Uterus (tissue), 4 donors: ENCODE data around the gene PRB3. TPM values are rescaled to one million over a fixed set of nuclear protein-coding genes. Genes with fewer than 3 reads are reported as not detected.

Experiments used
- DNase-seq, 2 donors: peaks; one replicate each; pipeline ENCODE4 v3.0.0-alpha.2; 2019 to 2020
- H3K27ac ChIP-seq, 2 donors: fragments of 200-600 bp; sonication (generic); 1 replicate in 1 of 2; 2 replicates in 1 of 2; pipeline ENCODE4 v1.5.1; 2016 to 2018
- H3K27me3 ChIP-seq, 2 donors: fragments of 200-600 bp; sonication (generic); one replicate each; pipeline ENCODE4 v1.5.1; 2018 to 2019; ENCODE audit warnings: control low read depth in 1 of 2
- H3K36me3 ChIP-seq, 2 donors: fragments of 200-600 bp; sonication (generic); one replicate each; pipeline ENCODE4 v1.5.1; 2019; ENCODE audit warnings: control low read depth in 1 of 2
- H3K4me1 ChIP-seq, 2 donors: fragments of 200-600 bp; sonication (generic); one replicate each; pipeline ENCODE4 v1.5.1; 2018 to 2019; ENCODE audit warnings: control low read depth in 1 of 2
- H3K4me3 ChIP-seq, 2 donors: fragments of 200-600 bp; sonication (generic); 1 replicate in 1 of 2; 2 replicates in 1 of 2; pipeline ENCODE4 v1.5.1; 2018 to 2019; ENCODE audit warnings: mild to moderate bottlenecking in 1 of 2
- H3K9me3 ChIP-seq, 2 donors: fragments of 200-600 bp; sonication (generic); one replicate each; pipeline ENCODE4 v1.5.1; 2019; ENCODE audit warnings: control low read depth in 1 of 2
- CTCF ChIP-seq, 4 experiments: fragments of 200-600 bp in 2 of 4; fragments of 450-650 bp in 2 of 4; sonication (generic) in 2 of 4; IDR thresholded peaks; one replicate each; pipeline ENCODE4 v1.5.1; 2016 to 2019; ENCODE audit warnings: antibody characterized with exemption in 4 of 4, mild to moderate bottlenecking in 2 of 4, moderate library complexity in 1 of 4
- POLR2A ChIP-seq, 2 donors: fragments of 450-650 bp; IDR thresholded peaks; one replicate each; pipeline ENCODE4 v1.6.1; 2016; ENCODE audit warnings: antibody characterized with exemption in 2 of 2, mild to moderate bottlenecking in 1 of 2, moderate library complexity in 1 of 2
- intact Hi-C: fragments of 100-400 bp; cut with DNase I; formaldehyde crosslinking; loops from one replicate; pipeline ENCODE4 v1.15.1; 2023; ENCODE audit warnings: low total_unique reads
- total RNA-seq, 4 donors: library from RNA; depleted of rRNA in 3 of 4; stranded (reverse); fragments of >200 nt in 3 of 4; gene quantifications; one replicate each; pipeline versions ENCODE4 v1.1.0 to v1.2.4, GENCODE V29; 2014 to 2023
- donor health status: DM: yes; HTN: yes; CAD: no.

PRB3 gene
- total RNA-seq, 4 donors from 2014 or later = not detected

GRCh38 chr12:11228296-11228879 lies 41.1 kb downstream of the PRB3 start:
- DNase-seq = no peak
- no peaks in the 10 kb centered on the region for H3K36me3 ChIP-seq
- no peaks in the 10 kb centered on the region for H3K4me1 ChIP-seq
- TF ChIP-seq POLR2A (IDR thresholded peaks at IDR 0.05) = no peak
- TF ChIP-seq CTCF (IDR thresholded peaks at IDR 0.05) = no peak
- no peaks in the 10 kb centered on the region for H3K9me3 ChIP-seq
- intact Hi-C loops = no loop called here
- no peak overlapping the region for H3K4me3 ChIP-seq
- H3K27ac ChIP-seq = no peak overlapping the region
- no peaks in the 10 kb centered on the region for H3K27me3 ChIP-seq

GRCh38 chr12:11227373-11227772 lies 42.1 kb downstream of the PRB3 start:
- Histone ChIP-seq H3K27ac (no peak overlapping the region), H3K36me3 (no peaks in the 10 kb centered on the region), H3K4me1 (no peaks in the 10 kb centered on the region), H3K4me3 (no peak overlapping the region), H3K27me3 (no peaks in the 10 kb centered on the region), H3K9me3 (no peaks in the 10 kb centered on the region)
- no peak for DNase-seq
- no peak for TF ChIP-seq CTCF (IDR thresholded peaks at IDR 0.05)
- no peak for TF ChIP-seq POLR2A (IDR thresholded peaks at IDR 0.05)
- intact Hi-C loops = no loop called here

Other genes with a start within 250 kb of the PRB3 start
- 10 to 100 TPM in 2 of 4 donors, 1 to 10 TPM in 2; 2.6 to 32.1 (median 8.2) TPM for gene TAS2R19, start 247.1 kb downstream of the PRB3 start, total RNA-seq
- 10 to 100 TPM in 3 of 4 donors, under 1 TPM in 1; 0.59 to 30.8 (median 15.7) TPM for gene TAS2R31, start 238.3 kb downstream of the PRB3 start, total RNA-seq
- gene TAS2R46, start 207.4 kb downstream of the PRB3 start, total RNA-seq = 1 to 10 TPM in 2 of 4 donors, not detected in 2; 5.5 to 8.7 TPM
- gene TAS2R43, start 177.4 kb downstream of the PRB3 start, total RNA-seq = 10 to 100 TPM in 1 of 4 donors, 1 to 10 TPM in 1, under 1 TPM in 1, not detected in 1; 0.29 to 19.5 (median 7.7) TPM
- 10 to 100 TPM in 2 of 4 donors, 1 to 10 TPM in 1, not detected in 1; 9.4 to 34.9 (median 14.9) TPM for gene TAS2R30, start 135.1 kb downstream of the PRB3 start, total RNA-seq
- gene SMIM10L1, start 98.5 kb downstream of the PRB3 start, total RNA-seq = 1 to 10 TPM; 3.6 to 7.5 (median 7.1) TPM
- not detected for gene TAS2R42, start 82.8 kb downstream of the PRB3 start, total RNA-seq
- gene PRB4, start 40.7 kb upstream of the PRB3 start, total RNA-seq = not detected
- not detected for gene PRB2, start 125.9 kb upstream of the PRB3 start, total RNA-seq